ENCODE measurements around the gene XRCC3. TPM values are rescaled to one million over a fixed set of nuclear protein-coding genes. Genes with fewer than 3 reads are reported as not detected.

The XRCC3 gene
- total and polyA plus RNA-seq, 2 experiments from 2014 or later = 7.7 to 9.1 TPM

DNA sequence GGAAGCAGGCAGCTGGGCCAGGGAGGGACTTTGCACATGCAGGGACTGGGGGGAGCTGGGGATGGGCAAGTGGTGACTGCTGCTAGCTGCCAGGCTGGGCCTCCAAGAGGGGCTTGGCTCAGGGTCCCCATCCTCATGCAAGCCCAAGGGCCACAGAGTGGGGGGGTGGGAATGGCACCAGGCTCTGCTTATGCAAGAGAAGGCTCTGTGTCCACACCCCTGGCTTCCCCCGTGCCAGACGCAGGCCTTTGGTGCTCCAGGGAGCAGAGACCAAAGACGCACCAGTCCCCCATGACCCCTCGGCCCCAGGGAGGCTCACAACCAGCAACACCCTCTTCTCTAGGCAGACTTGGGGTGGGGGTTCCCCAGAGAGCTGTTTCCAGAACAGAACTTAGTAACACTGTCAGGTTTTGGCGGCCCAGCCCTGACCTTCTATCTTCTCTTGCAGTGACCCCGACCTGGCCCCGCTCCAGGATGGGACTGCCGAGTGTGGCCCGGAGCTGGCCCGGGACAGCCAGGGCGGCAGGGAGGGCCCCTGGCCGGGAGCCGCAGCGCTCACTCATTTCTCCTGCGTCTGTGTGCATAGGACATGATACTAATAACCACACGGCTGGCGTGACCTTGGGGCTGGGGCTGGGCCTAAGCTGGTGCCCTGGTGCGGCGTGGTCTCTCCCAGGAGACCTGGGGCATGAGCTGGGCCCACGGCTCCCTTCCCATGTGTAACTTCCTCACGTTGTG lies 14.3 kb downstream of the XRCC3 start:
- 89% methylated on average over 21 of the region's 21 CpGs for WGBS (ENCODE audit: low lambda C conversion rate, missing lambda C conversion rate)
- no peaks in the 10 kb centered on the region for H3K79me2 ChIP-seq
- H3K4me2 ChIP-seq = no peak overlapping the region
- H3K9me3 ChIP-seq (ENCODE audit: low read depth) = no peaks in the 10 kb centered on the region
- H3K27me3 ChIP-seq = no peaks in the 10 kb centered on the region
- H3K36me3 ChIP-seq (replicated peaks; ENCODE audit: insufficient read depth, low read depth) = no peaks in the 10 kb centered on the region
- H3K27ac ChIP-seq = no peak overlapping the region
- H3K4me1 ChIP-seq (ENCODE audit: insufficient read depth) = peaks cover 21% of the 10 kb centered on the region
- no peak overlapping the region for H3K4me3 ChIP-seq
- TF ChIP-seq EZH2phosphoT487 (IDR thresholded peaks at IDR 0.05; ENCODE audit: low read depth, severe bottlenecking, unreplicated experiment) = no peak
- TF ChIP-seq, protein P1, sequence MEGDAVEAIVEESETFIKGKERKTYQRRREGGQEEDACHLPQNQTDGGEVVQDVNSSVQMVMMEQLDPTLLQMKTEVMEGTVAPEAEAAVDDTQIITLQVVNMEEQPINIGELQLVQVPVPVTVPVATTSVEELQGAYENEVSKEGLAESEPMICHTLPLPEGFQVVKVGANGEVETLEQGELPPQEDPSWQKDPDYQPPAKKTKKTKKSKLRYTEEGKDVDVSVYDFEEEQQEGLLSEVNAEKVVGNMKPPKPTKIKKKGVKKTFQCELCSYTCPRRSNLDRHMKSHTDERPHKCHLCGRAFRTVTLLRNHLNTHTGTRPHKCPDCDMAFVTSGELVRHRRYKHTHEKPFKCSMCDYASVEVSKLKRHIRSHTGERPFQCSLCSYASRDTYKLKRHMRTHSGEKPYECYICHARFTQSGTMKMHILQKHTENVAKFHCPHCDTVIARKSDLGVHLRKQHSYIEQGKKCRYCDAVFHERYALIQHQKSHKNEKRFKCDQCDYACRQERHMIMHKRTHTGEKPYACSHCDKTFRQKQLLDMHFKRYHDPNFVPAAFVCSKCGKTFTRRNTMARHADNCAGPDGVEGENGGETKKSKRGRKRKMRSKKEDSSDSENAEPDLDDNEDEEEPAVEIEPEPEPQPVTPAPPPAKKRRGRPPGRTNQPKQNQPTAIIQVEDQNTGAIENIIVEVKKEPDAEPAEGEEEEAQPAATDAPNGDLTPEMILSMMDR (IDR thresholded peaks at IDR 0.05; ENCODE audit: poor library complexity) = no peak
- no peak for TF ChIP-seq EZH2 (IDR thresholded peaks at IDR 0.05; ENCODE audit: borderline replicate concordance)
- no peak for DNase-seq (ENCODE audit: low spot score)
- no peak overlapping the region for H2AFZ ChIP-seq
- H3K9me2 ChIP-seq (replicated peaks; ENCODE audit: insufficient read depth) = no peaks in the 10 kb centered on the region
- H4K20me1 ChIP-seq (ENCODE audit: insufficient read depth, poor library complexity, severe bottlenecking) = peaks cover 11% of the 10 kb centered on the region

DNA sequence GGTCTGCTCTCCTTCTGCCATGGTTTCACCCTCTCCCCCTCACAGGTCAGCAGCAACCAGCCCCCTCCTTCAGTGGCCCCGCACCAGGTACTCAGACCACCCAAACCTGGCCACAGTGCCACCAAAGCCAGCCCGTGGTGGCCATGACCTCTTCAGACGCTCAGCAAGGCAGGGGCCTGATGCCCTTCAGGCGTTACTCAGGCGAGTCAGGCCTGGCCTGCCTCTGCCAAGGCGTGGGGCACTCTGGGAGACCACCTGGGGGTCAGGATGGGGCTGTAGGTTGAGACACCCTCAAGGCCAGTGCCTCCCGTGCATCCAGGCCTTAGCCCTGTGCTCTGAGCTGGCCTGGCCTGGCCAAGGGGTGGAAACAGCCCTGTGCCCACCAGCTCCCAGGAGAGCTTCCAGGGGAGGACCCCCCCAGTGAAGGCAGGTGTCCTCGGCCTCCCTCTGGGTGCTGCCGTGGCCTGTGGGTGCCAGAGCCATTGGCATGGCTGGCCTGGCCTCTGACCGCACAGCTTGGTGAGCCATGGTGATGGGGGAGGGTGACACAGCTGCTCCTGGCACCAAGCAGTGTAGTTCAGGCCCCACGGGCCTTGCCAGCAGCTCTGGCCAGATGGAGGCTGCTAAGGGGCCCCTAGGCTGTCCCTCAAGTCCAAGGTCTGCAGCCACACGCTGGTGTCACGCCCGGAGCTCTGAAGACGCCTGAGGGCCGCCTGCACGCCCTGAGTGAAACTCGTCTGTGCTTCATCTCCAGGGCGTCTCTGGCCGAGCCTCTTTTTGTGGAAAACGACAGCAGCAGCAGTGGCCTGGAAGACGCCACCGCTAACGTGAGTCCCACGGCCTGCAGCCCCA lies 15.1 kb downstream of the XRCC3 start:
- Histone ChIP-seq H3K27me3 (no peaks in the 10 kb centered on the region), H2AFZ (no peak overlapping the region), H3K79me2 (no peaks in the 10 kb centered on the region), H3K9me2 (replicated peaks; ENCODE audit: insufficient read depth) (no peaks in the 10 kb centered on the region), H3K36me3 (replicated peaks; ENCODE audit: insufficient read depth, low read depth) (no peaks in the 10 kb centered on the region), H3K4me3 (no peak overlapping the region), H3K9me3 (ENCODE audit: low read depth) (no peaks in the 10 kb centered on the region), H3K27ac (no peak overlapping the region), H4K20me1 (ENCODE audit: insufficient read depth, poor library complexity, severe bottlenecking) (peaks cover 11% of the 10 kb centered on the region), H3K4me2 (no peak overlapping the region), H3K4me1 (ENCODE audit: insufficient read depth) (peaks cover 27% of the 10 kb centered on the region)
- no peak for DNase-seq (ENCODE audit: low spot score)
- 85% methylated on average over 25 of the region's 25 CpGs for WGBS (ENCODE audit: low lambda C conversion rate, missing lambda C conversion rate)
- no peak for TF ChIP-seq EZH2 (IDR thresholded peaks at IDR 0.05; ENCODE audit: borderline replicate concordance)
- TF ChIP-seq, protein P1 (IDR thresholded peaks at IDR 0.05; ENCODE audit: poor library complexity) = no peak
- no peak for TF ChIP-seq EZH2phosphoT487 (IDR thresholded peaks at IDR 0.05; ENCODE audit: low read depth, severe bottlenecking, unreplicated experiment)

DNA sequence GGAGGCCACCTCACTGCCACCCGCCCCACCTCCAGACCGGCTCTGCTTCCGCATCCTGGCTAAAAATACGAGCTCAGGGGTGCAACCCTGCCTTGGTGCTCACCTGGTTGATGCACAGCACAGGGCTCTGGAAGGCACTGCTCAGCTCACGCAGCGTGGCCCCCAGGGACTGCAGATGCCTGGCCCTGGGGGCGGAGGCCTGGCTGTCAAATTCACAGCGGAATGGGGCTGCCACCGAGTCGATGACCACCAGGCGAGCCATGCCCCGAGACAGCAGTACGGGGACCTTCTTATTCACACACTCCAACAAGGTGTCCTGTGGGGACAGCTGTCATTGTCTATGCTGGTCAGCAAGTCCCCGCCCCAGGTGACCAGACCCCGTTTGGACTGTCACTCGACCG lies 16.0 kb downstream of the XRCC3 start:
- Histone ChIP-seq H4K20me1 (ENCODE audit: insufficient read depth, poor library complexity, severe bottlenecking) (peaks cover 11% of the 10 kb centered on the region), H3K4me1 (ENCODE audit: insufficient read depth) (peaks cover 27% of the 10 kb centered on the region), H3K36me3 (replicated peaks; ENCODE audit: insufficient read depth, low read depth) (no peaks in the 10 kb centered on the region), H2AFZ (no peak overlapping the region), H3K27me3 (no peaks in the 10 kb centered on the region), H3K9me3 (ENCODE audit: low read depth) (no peaks in the 10 kb centered on the region), H3K27ac (no peak overlapping the region), H3K4me3 (no peak overlapping the region), H3K9me2 (replicated peaks; ENCODE audit: insufficient read depth) (no peaks in the 10 kb centered on the region), H3K4me2 (no peak overlapping the region), H3K79me2 (peaks cover 5% of the 10 kb centered on the region)
- no peak for DNase-seq (ENCODE audit: low spot score)
- WGBS (ENCODE audit: low lambda C conversion rate, missing lambda C conversion rate) = 85% methylated on average over 16 of the region's 17 CpGs
- TF ChIP-seq EZH2 (IDR thresholded peaks at IDR 0.05; ENCODE audit: borderline replicate concordance) = no peak
- TF ChIP-seq, protein P1 (IDR thresholded peaks at IDR 0.05; ENCODE audit: poor library complexity) = no peak
